Kasumi-1 (cell line): ENCODE data around the gene FHIP1A.
A peak's percentile ranks its signal among the peaks of the same experiment; 100 is the strongest.
"Not testable (repeated sequence)": the region's sequence is repeated elsewhere in the genome, so short reads cannot be mapped to it uniquely, and the experiment has no call there.

Experiments
- DNase-seq, 2 experiments: peaks; one replicate each; lab custom pipeline; 2025; lab: John Stamatoyannopoulos, UW

FHIP1A gene

GRCh38 chr4:151408630-151409469, at the start of gene FHIP1A:
TSS of gene FHIP1A (plus strand) at chr4:151409176. CDS start at chr4:151566260, 157,084 bp downstream.
- DNase-seq: peak; percentile 22 to 37

GRCh38 chr4:151359576-151359975, 49.4 kb upstream of the FHIP1A start:
- no peak for DNase-seq

GRCh38 chr4:151361126-151361525, 47.9 kb upstream of the FHIP1A start:
- no peak for DNase-seq

- DNase-seq: no peak
Measured at GRCh38 chr4:151361966-151362365, 47.0 kb upstream of the FHIP1A start.

- DNase-seq: peak; percentile 83 to 92
Measured at GRCh38 chr4:151362404-151363164, 46.4 kb upstream of the FHIP1A start.

- DNase-seq: no peak
Measured at GRCh38 chr4:151376540-151376939, 32.4 kb upstream of the FHIP1A start.

GRCh38 chr4:151389311-151389710, 19.7 kb upstream of the FHIP1A start:
- DNase-seq: no peak

GRCh38 chr4:151389799-151390198, 19.2 kb upstream of the FHIP1A start:
- DNase-seq: not testable (repeated sequence)

- DNase-seq: no peak
Measured at GRCh38 chr4:151395873-151396272, 13.1 kb upstream of the FHIP1A start.

GRCh38 chr4:151400343-151400742, 8.6 kb upstream of the FHIP1A start:
- DNase-seq: no peak

- DNase-seq: no peak
Measured at GRCh38 chr4:151401739-151402138, 7.2 kb upstream of the FHIP1A start.

- DNase-seq: no peak
Measured at GRCh38 chr4:151402145-151402865, 6.7 kb upstream of the FHIP1A start.

GRCh38 chr4:151403656-151404055, 5.3 kb upstream of the FHIP1A start:
- DNase-seq: peak; percentile 83 to 92

- not testable (repeated sequence) for DNase-seq
Measured at GRCh38 chr4:151404802-151405201, 4.2 kb upstream of the FHIP1A start.

GRCh38 chr4:151407018-151407417, 2.0 kb upstream of the FHIP1A start:
- no peak for DNase-seq

GRCh38 chr4:151407466-151408379, 1.3 kb upstream of the FHIP1A start:
- peak; percentile 41 to 74 for DNase-seq

- DNase-seq: no peak
Measured at GRCh38 chr4:151408380-151408629, 671 bp upstream of the FHIP1A start.

- no peak for DNase-seq
Measured at GRCh38 chr4:151409470-151410313, 716 bp downstream of the FHIP1A start.

- no peak for DNase-seq
Measured at GRCh38 chr4:151415978-151416377, 7.0 kb downstream of the FHIP1A start.

GRCh38 chr4:151417164-151417571, 8.2 kb downstream of the FHIP1A start:
- DNase-seq: no peak
